H1 (cell line): ENCODE measurements around the gene PLXDC2. TPM values are rescaled to one million over a fixed set of nuclear protein-coding genes. Genes with fewer than 3 reads are reported as not detected.

Source experiments
- CTCF ChIA-PET: fragments of 300-600 bp; sonication (Branson Sonifier 250); formaldehyde crosslinking; loops from one replicate; lab custom pipeline; 2021; ENCODE audit not compliant: partially characterized antibody; lab: Charles Lee
- POLR2A ChIA-PET: fragments of 300-600 bp; sonication (Branson Sonifier 250); formaldehyde crosslinking; loops from one replicate; lab custom pipeline; 2021; ENCODE audit warnings: inconsistent platforms; ENCODE audit not compliant: partially characterized antibody; lab: Charles Lee
- DNase-seq, 2 experiments: peaks; one replicate each; pipeline versions ENCODE4 v3.0.0 to v3.0.0-alpha.2; 2010 to 2022; ENCODE audit warnings: low spot score in 2 of 2, low read depth in 1 of 2, mixed read lengths in 1 of 2
- FAIRE-seq: peaks from 2 replicates; lab custom pipeline; 2011; peaks lifted over from hg19 to GRCh38; lab: Jason Lieb, UNC
- H2AFZ ChIP-seq: 2 replicates; pipeline ENCODE4 v1.8.1; 2012; ENCODE audit warnings: low read length, inconsistent platforms
- H2AK5ac ChIP-seq: 2 replicates; pipeline ENCODE4 v1.6.1; 2013; ENCODE audit warnings: low read depth, low read length
- H2BK120ac ChIP-seq: replicated peaks from 2 replicates; pipeline ENCODE3; 2013; ENCODE audit warnings: low read depth, low read length, inconsistent platforms
- H2BK12ac ChIP-seq: 2 replicates; pipeline ENCODE4 v1.6.1; 2013; ENCODE audit warnings: low read depth, low read length
- H2BK15ac ChIP-seq: 2 replicates; pipeline ENCODE4 v1.6.1; 2013; ENCODE audit warnings: low read length
- H2BK20ac ChIP-seq: 2 replicates; pipeline ENCODE4 v1.6.1; 2013; ENCODE audit warnings: low read length
- H2BK5ac ChIP-seq: 2 replicates; pipeline ENCODE4 v1.6.1; 2013; ENCODE audit warnings: low read depth, low read length
- H3K14ac ChIP-seq: 2 replicates; pipeline ENCODE4 v1.6.1; 2013; ENCODE audit warnings: inconsistent platforms; ENCODE audit not compliant: insufficient read length
- H3K18ac ChIP-seq: 2 replicates; pipeline ENCODE4 v1.6.1; 2013; ENCODE audit warnings: low read length; ENCODE audit errors: extremely low read depth
- H3K23ac ChIP-seq: 2 replicates; pipeline ENCODE4 v1.6.1; 2013; ENCODE audit warnings: inconsistent platforms; ENCODE audit not compliant: insufficient read length
- H3K23me2 ChIP-seq: 2 replicates; pipeline ENCODE4 v1.6.1; 2013; ENCODE audit warnings: low read depth, low read length
- H3K27ac ChIP-seq: 2 replicates; pipeline ENCODE4 v1.6.1; 2011; ENCODE audit warnings: low read depth, low read length, inconsistent platforms
- H3K27me3 ChIP-seq, 4 experiments: replicated peaks in 1 of 4; 1 replicate in 1 of 4; 2 replicates in 3 of 4; pipeline versions ENCODE4 v1.6.1 to v1.8.1; 2011 to 2013; ENCODE audit warnings: low read length in 3 of 4, mild to moderate bottlenecking in 3 of 4, inconsistent platforms in 2 of 4, mixed read lengths in 2 of 4, moderate library complexity in 1 of 4; ENCODE audit not compliant: control insufficient read depth in 3 of 4, insufficient read depth in 3 of 4; ENCODE audit errors: extremely low read depth in 1 of 4
- H3K36me3 ChIP-seq, 4 experiments: 2 replicates each; pipeline versions ENCODE4 v1.6.1 to v1.8.1; 2011 to 2013; ENCODE audit warnings: mild to moderate bottlenecking in 4 of 4, low read length in 3 of 4, moderate library complexity in 2 of 4, control low read depth in 1 of 4, inconsistent platforms in 1 of 4; ENCODE audit not compliant: insufficient read depth in 4 of 4, control insufficient read depth in 2 of 4
- H3K4ac ChIP-seq: replicated peaks from 2 replicates; pipeline ENCODE3; 2013; ENCODE audit warnings: low read length, low read depth, mixed read lengths, inconsistent platforms; ENCODE audit not compliant: insufficient read length
- H3K4me1 ChIP-seq, 4 experiments: replicated peaks in 1 of 4; 1 replicate in 1 of 4; 2 replicates in 3 of 4; pipeline versions ENCODE4 v1.6.1 to v1.8.1; 2011 to 2013; ENCODE audit warnings: low read length in 3 of 4, inconsistent platforms in 2 of 4, mixed read lengths in 1 of 4; ENCODE audit not compliant: insufficient read depth in 4 of 4, control insufficient read depth in 3 of 4
- H3K4me2 ChIP-seq, 2 experiments: 2 replicates each; pipeline versions ENCODE4 v1.6.1 to v1.8.1; 2011 to 2013; ENCODE audit warnings: low read depth in 2 of 2, low read length in 2 of 2, control low read depth in 1 of 2, inconsistent platforms in 1 of 2, mild to moderate bottlenecking in 1 of 2; ENCODE audit not compliant: insufficient read depth in 1 of 2
- H3K4me3 ChIP-seq, 4 experiments: fragments of 200-600, 300-600 bp in 1 of 4; sonication (generic), shearing (Covaris generic), sonication (Bioruptor Twin) in 1 of 4; 2 replicates each; pipeline versions ENCODE4 v1.5.1 to v1.8.1; 2011 to 2016; ENCODE audit warnings: low read length in 4 of 4, low read depth in 3 of 4, control low read depth in 2 of 4, inconsistent platforms in 2 of 4, mild to moderate bottlenecking in 2 of 4, mixed read lengths in 1 of 4, moderate library complexity in 1 of 4; ENCODE audit not compliant: insufficient read depth in 2 of 4; ENCODE audit errors: extremely low read depth in 1 of 4
- H3K56ac ChIP-seq: replicated peaks from 2 replicates; pipeline ENCODE3; 2013; ENCODE audit warnings: low read depth, mild to moderate bottlenecking, mixed read lengths, low read length, inconsistent platforms; ENCODE audit not compliant: insufficient read length
- H3K79me1 ChIP-seq: 2 replicates; pipeline ENCODE4 v1.6.1; 2013; ENCODE audit warnings: low read depth, low read length, control low read depth
- H3K79me2 ChIP-seq, 2 experiments: 2 replicates each; pipeline versions ENCODE4 v1.6.1 to v1.8.1; 2012 to 2013; ENCODE audit warnings: low read length in 2 of 2, mild to moderate bottlenecking in 2 of 2, inconsistent platforms in 1 of 2; ENCODE audit not compliant: insufficient read depth in 2 of 2, control insufficient read depth in 1 of 2
- H3K9ac ChIP-seq, 4 experiments: replicated peaks in 1 of 4; 1 replicate in 1 of 4; 2 replicates in 3 of 4; pipeline versions ENCODE4 v1.6.1 to v1.8.1; 2011 to 2013; ENCODE audit warnings: low read depth in 3 of 4, low read length in 3 of 4, control low read depth in 2 of 4, mild to moderate bottlenecking in 2 of 4, moderate library complexity in 2 of 4, inconsistent platforms in 1 of 4; ENCODE audit errors: extremely low read depth in 1 of 4
- H3K9me3 ChIP-seq, 2 experiments: 2 replicates each; pipeline versions ENCODE4 v1.6.1 to v1.8.1; 2012 to 2013; ENCODE audit warnings: mild to moderate bottlenecking in 2 of 2, moderate library complexity in 2 of 2, control low read depth in 1 of 2, inconsistent platforms in 1 of 2, low read depth in 1 of 2, low read length in 1 of 2, mixed read lengths in 1 of 2; ENCODE audit not compliant: insufficient read depth in 2 of 2
- H4K20me1 ChIP-seq, 2 experiments: replicated peaks in 1 of 2; 2 replicates each; pipeline versions ENCODE3 to v1.8.1; 2011 to 2013; ENCODE audit warnings: inconsistent platforms in 2 of 2, low read length in 2 of 2, mild to moderate bottlenecking in 1 of 2; ENCODE audit not compliant: insufficient read depth in 2 of 2, control insufficient read depth in 1 of 2
- H4K5ac ChIP-seq: 2 replicates; pipeline ENCODE4 v1.6.1; 2013; ENCODE audit warnings: low read length, low read depth, mixed read lengths, inconsistent platforms; ENCODE audit not compliant: insufficient read length
- H4K8ac ChIP-seq: 2 replicates; pipeline ENCODE4 v1.8.0; 2013; ENCODE audit warnings: mild to moderate bottlenecking, moderate library complexity, low read length, inconsistent platforms; ENCODE audit not compliant: insufficient read depth; ENCODE audit errors: extremely low read depth
- H4K91ac ChIP-seq: replicated peaks from 2 replicates; pipeline ENCODE3; 2013; ENCODE audit warnings: low read length, mixed read lengths, inconsistent platforms; ENCODE audit not compliant: insufficient read length
- CTCF ChIP-seq, 3 experiments: IDR thresholded peaks; 1 replicate in 2 of 3; 2 replicates in 1 of 3; pipeline versions ENCODE4 v1.5.1 to v1.6.1; 2011; ENCODE audit warnings: low read length in 3 of 3, mild to moderate bottlenecking in 3 of 3, inconsistent platforms in 2 of 3, low read depth in 1 of 3, moderate library complexity in 1 of 3; ENCODE audit not compliant: insufficient read depth in 1 of 3; ENCODE audit errors: control extremely low read depth in 1 of 3
- FOSL1 ChIP-seq: IDR thresholded peaks from 2 replicates; pipeline ENCODE4 v1.6.1; 2011; ENCODE audit warnings: mild to moderate bottlenecking, low read depth, low read length, moderate library complexity; ENCODE audit not compliant: insufficient read depth
- GTF2F1 ChIP-seq: IDR thresholded peaks from 2 replicates; pipeline ENCODE4 v1.6.1; 2012; ENCODE audit warnings: low read depth, low read length, improper control_type of control experiment, borderline replicate concordance
- HDAC2 ChIP-seq, 2 experiments: fragments of 300-600 bp in 1 of 2; sonication (generic) in 1 of 2; IDR thresholded peaks; 2 replicates each; pipeline ENCODE4 v1.6.1; 2011 to 2012; ENCODE audit warnings: low read depth in 2 of 2, low read length in 2 of 2, mild to moderate bottlenecking in 2 of 2, moderate library complexity in 2 of 2, borderline replicate concordance in 1 of 2, inconsistent platforms in 1 of 2
- KDM4A ChIP-seq: IDR thresholded peaks from one replicate; pipeline ENCODE4 v1.7.1; 2012; ENCODE audit warnings: low read depth, mild to moderate bottlenecking, moderate library complexity, low read length, inconsistent platforms; ENCODE audit not compliant: severe bottlenecking
- POU5F1 ChIP-seq: IDR thresholded peaks from 2 replicates; pipeline ENCODE4 v1.6.1; 2011; ENCODE audit warnings: low read depth, mild to moderate bottlenecking, low read length, moderate library complexity
- RAD21 ChIP-seq, 2 experiments: IDR thresholded peaks in 1 of 2; conservative IDR thresholded peaks in 1 of 2; 2 replicates each; pipeline ENCODE4 v1.6.1; 2011; ENCODE audit warnings: low read depth in 2 of 2, low read length in 2 of 2, improper control_type of control experiment in 1 of 2, inconsistent platforms in 1 of 2, mild to moderate bottlenecking in 1 of 2, moderate library complexity in 1 of 2
- SIX5 ChIP-seq: IDR thresholded peaks from 2 replicates; pipeline ENCODE4 v1.6.1; 2011; ENCODE audit warnings: mild to moderate bottlenecking, low read depth, low read length
- SRF ChIP-seq: IDR thresholded peaks from 2 replicates; pipeline ENCODE4 v1.6.1; 2011; ENCODE audit warnings: mild to moderate bottlenecking, low read depth, low read length, moderate library complexity
- YY1 ChIP-seq: IDR thresholded peaks from 2 replicates; pipeline ENCODE4 v1.6.1; 2011; ENCODE audit warnings: low read depth, mild to moderate bottlenecking, low read length
- ZNF274 ChIP-seq: IDR thresholded peaks from 2 replicates; pipeline ENCODE4 v1.7.0; 2012; ENCODE audit warnings: low read length, borderline replicate concordance; ENCODE audit errors: extremely low read depth
- WGBS, 2 experiments: shearing (Covaris generic) in 1 of 2; methylation state at CpG; one replicate each; pipeline versions ENCODE4 v1.1.6 to v1.1.7; 2013 to 2015; ENCODE audit warnings: low lambda C conversion rate in 2 of 2, mixed read lengths in 2 of 2, inconsistent platforms in 1 of 2, low coverage in 1 of 2, missing lambda C conversion rate in 1 of 2; ENCODE audit not compliant: insufficient replicate concordance in 2 of 2, insufficient coverage in 1 of 2, insufficient read length in 1 of 2; ENCODE audit errors: extremely low coverage in 1 of 2, missing lambda C conversion rate in 1 of 2; 5-methylcytosine and 5-hydroxymethylcytosine counted together
- polyA plus RNA-seq, 7 experiments: library from polyadenylated mRNA; depleted of rRNA in 3 of 7; stranded (reverse) in 5 of 7; unstranded in 2 of 7; fragments of >200 nt in 5 of 7; fragments of 200-250 nt in 2 of 7; gene quantifications; 1 replicate in 5 of 7; 2 replicates in 1 of 7; 4 replicates in 1 of 7; pipeline versions ENCODE4 v1.2.1 to v1.2.3, GENCODE V29; 2011 to 2013; ENCODE audit warnings: missing spikeins in 2 of 7, mixed read lengths in 2 of 7
- total RNA-seq: library from RNA; stranded (reverse); fragmentation: NEBNext Ultra II Directional; extraction: Animal tissue kit (Norgen Biotek cat#: 25700); gene quantifications from 2 replicates; pipeline ENCODE4 v1.2.1, GENCODE V29; 2021

PLXDC2 gene
- total and polyA plus RNA-seq, 2 of the 8 experiments (the other 6 are each of a cell fraction or from before 2014, with no cell fraction given) = 23.0 to 40.5 TPM

- Histone ChIP-seq H2BK12ac (no peak overlapping the region), H2BK15ac (no peak overlapping the region), H4K91ac (no peak overlapping the region), H4K5ac (no peak overlapping the region), H3K23ac (no peak overlapping the region), H2BK5ac (no peak overlapping the region), H2AK5ac (no peak overlapping the region), H2AFZ (no peak overlapping the region), H3K14ac (no peak overlapping the region), H2BK120ac (no peak overlapping the region), H3K27ac (no peak overlapping the region), H4K20me1 (peaks cover 2 to 6% of the 10 kb centered on the region in 2 experiments), H3K27me3 (no peaks in the 10 kb centered on the region), H3K9me3 (no peaks in the 10 kb centered on the region), H3K9ac (no peak overlapping the region), H3K23me2 (no peaks in the 10 kb centered on the region), H3K79me1 (peaks cover 3% of the 10 kb centered on the region; the same call in 1 of the 2 replicates), H3K79me2 (peaks cover 5 to 93% of the 10 kb centered on the region in 2 experiments), H3K4me2 (no peak overlapping the region), H3K4ac (no peak overlapping the region), H3K56ac (no peak overlapping the region), H3K4me3 (no peak overlapping the region), H4K8ac (no peak overlapping the region; the same call in 1 of the 2 replicates), H2BK20ac (no peak overlapping the region), H3K4me1 (peaks cover 0 to 13% (median 6%) of the 10 kb centered on the region in 4 experiments; a peak in 5 of 7 replicates), H3K36me3 (no peaks in the 10 kb centered on the region), H3K18ac (no peak overlapping the region)
- DNase-seq (no peak), FAIRE-seq (no peak)
- ChIA-PET CTCF (no interaction called here), POLR2A (no interaction called here)
- WGBS, 2 experiments = 73% methylated on average over 1 of the region's 1 CpG; no CpG with 5 or more reads in 1 of the 2 experiments
- no peak for TF ChIP-seq HDAC2 (IDR thresholded peaks at IDR 0.05; ENCODE audit: borderline replicate concordance in 1 of 2, low read depth in 2 of 2, low read length in 2 of 2)
- TF ChIP-seq YY1 = no peak
- no peak for TF ChIP-seq GTF2F1
- TF ChIP-seq KDM4A = no peak
- TF ChIP-seq CTCF (IDR thresholded peaks at IDR 0.05; ENCODE audit: control extremely low read depth in 1 of 3, insufficient read depth in 1 of 3, low read depth in 1 of 3, low read length in 3 of 3) = no peak
- TF ChIP-seq SRF = no peak
- TF ChIP-seq POU5F1 = no peak
- TF ChIP-seq ZNF274 = no peak
- TF ChIP-seq RAD21 (IDR thresholded peaks at IDR 0.05 in 1 of 2, conservative IDR thresholded peaks at IDR 0.05 in 1 of 2; ENCODE audit: low read depth in 2 of 2, low read length in 2 of 2) = no peak
- TF ChIP-seq FOSL1 = no peak
- TF ChIP-seq SIX5 = no peak
Measured at GRCh38 chr10:19904202-19904661, 88.0 kb downstream of the PLXDC2 start.
